Cardiac fibroblast (primary cell): ENCODE data around the gene ATG10.

Experiments
- DNase-seq, 2 donors: peaks; one replicate each; pipeline versions ENCODE4 v3.0.0 to v3.0.0-alpha.2; 2010; ENCODE audit warnings: low read depth in 2 of 2
- H3K4me3 ChIP-seq, 2 donors: replicated peaks in 1 of 2; 1 replicate in 1 of 2; 2 replicates in 1 of 2; pipeline ENCODE4 v1.5.1; 2011; ENCODE audit warnings: low read depth in 2 of 2, low read length in 2 of 2, mild to moderate bottlenecking in 2 of 2, moderate library complexity in 1 of 2
- CTCF ChIP-seq: IDR thresholded peaks from one replicate; pipeline ENCODE4 v1.5.1; 2011; ENCODE audit warnings: low read depth, mild to moderate bottlenecking, low read length, inconsistent platforms

ATG10 gene

GRCh38 chr5:82278711-82279370, 307.0 kb downstream of the ATG10 start:
- no peak for TF ChIP-seq CTCF
- DNase-seq, result no peak
- peak overlapping the region; percentile 92 to 96 for H3K4me3 ChIP-seq

- TF ChIP-seq CTCF, result no peak
- DNase-seq, result no peak
- no peak overlapping the region for H3K4me3 ChIP-seq
Observed at GRCh38 chr5:82283893-82284292, 312.1 kb downstream of the ATG10 start.

GRCh38 chr5:82285206-82285605, 313.4 kb downstream of the ATG10 start:
- TF ChIP-seq CTCF, result no peak
- H3K4me3 ChIP-seq, result no peak overlapping the region
- no peak for DNase-seq

- H3K4me3 ChIP-seq, result no peak overlapping the region
- no peak for TF ChIP-seq CTCF
- no peak for DNase-seq
Observed at GRCh38 chr5:82287625-82288024, 315.8 kb downstream of the ATG10 start.

GRCh38 chr5:82290005-82290404, 318.2 kb downstream of the ATG10 start:
- DNase-seq, result no peak
- no peak for TF ChIP-seq CTCF

GRCh38 chr5:82290908-82291307, 319.1 kb downstream of the ATG10 start:
- TF ChIP-seq CTCF, result no peak
- no peak for DNase-seq
- H3K4me3 ChIP-seq, result no peak overlapping the region

More at GRCh38 chr5:82290005-82290404, 318.2 kb downstream of the ATG10 start:
- no peak overlapping the region for H3K4me3 ChIP-seq

GRCh38 chr5:82291420-82291819, 319.6 kb downstream of the ATG10 start:
- H3K4me3 ChIP-seq, result no peak overlapping the region
- TF ChIP-seq CTCF, result no peak
- DNase-seq, result no peak
